ENCODE measurements around the gene PIK3R1.

The PIK3R1 gene

DNA sequence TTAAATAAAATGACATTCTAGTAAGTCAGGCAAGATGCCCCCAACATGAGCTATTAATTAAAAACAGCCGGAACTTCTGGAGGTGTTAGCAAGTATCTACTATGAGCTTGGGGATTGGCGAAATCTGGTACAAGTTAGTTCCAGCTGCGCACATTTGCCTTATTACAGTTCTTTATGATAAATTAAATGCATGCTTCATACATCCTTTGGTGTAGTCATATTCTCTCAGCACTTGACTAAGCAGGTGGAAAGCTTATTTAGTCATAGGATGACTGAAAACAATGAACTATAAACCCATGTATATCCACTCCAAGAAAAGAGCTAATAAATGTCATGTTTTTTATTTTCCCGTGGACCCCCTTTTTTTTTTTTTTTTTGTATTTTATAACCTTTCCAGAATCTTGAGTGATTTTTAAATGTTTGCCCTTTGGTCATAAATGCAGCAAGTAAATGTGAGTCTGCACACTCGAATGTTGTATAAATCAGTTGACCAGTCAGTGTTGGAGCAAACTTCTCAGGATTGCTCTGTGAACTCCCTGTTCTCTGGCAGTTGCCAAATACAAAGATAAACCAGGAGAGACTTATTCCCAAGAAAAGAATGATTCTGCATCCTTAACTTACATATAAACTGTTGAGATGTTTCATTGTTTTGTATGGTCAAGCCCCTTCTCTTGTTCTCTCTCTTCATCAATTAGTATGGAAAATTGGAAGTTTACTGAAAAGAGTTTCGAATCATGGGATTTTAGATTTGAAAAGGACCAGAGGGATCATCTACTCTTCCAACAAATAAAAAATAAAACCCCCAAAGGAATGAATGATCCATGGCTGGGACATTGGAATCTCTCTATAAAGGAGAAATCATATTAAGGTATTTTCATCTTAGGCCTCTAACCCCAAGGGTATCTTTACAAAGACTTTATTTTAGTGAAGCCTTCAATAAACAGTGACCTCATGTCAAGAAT, 38.3 kb downstream of the PIK3R1 start:
- H3K4me3 ChIP-seq (ENCODE audit: low read depth, low read length): no peak overlapping the region
- TF ChIP-seq, protein P1, sequence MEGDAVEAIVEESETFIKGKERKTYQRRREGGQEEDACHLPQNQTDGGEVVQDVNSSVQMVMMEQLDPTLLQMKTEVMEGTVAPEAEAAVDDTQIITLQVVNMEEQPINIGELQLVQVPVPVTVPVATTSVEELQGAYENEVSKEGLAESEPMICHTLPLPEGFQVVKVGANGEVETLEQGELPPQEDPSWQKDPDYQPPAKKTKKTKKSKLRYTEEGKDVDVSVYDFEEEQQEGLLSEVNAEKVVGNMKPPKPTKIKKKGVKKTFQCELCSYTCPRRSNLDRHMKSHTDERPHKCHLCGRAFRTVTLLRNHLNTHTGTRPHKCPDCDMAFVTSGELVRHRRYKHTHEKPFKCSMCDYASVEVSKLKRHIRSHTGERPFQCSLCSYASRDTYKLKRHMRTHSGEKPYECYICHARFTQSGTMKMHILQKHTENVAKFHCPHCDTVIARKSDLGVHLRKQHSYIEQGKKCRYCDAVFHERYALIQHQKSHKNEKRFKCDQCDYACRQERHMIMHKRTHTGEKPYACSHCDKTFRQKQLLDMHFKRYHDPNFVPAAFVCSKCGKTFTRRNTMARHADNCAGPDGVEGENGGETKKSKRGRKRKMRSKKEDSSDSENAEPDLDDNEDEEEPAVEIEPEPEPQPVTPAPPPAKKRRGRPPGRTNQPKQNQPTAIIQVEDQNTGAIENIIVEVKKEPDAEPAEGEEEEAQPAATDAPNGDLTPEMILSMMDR (IDR thresholded peaks at IDR 0.05; ENCODE audit: low read depth, low read length, missing control alignments): no peak
- DNase-seq (ENCODE audit: low read depth): no peak

DNA sequence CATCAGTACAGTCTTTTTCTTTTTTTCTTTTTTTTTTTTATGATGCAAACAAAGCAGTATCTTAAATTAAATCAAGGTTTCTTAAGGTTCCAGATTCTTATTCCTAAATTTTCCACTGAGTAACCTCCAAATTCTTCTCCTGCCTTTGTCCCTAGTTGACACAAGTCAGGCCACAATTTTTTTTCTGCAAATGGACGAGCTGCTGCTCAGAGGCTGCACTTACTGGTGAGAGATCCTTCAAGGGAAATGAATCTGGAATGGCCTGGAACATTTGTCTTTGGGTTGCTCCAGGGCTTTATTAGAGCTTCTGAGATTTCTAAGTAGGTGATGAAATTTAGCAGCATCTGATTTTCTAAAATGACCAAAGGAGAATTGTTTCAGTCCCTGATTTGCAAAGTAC, 39.3 kb downstream of the PIK3R1 start:
- H3K4me3 ChIP-seq (ENCODE audit: low read depth, low read length): no peak overlapping the region
- no peak for DNase-seq (ENCODE audit: low read depth)
- TF ChIP-seq, protein P1 (IDR thresholded peaks at IDR 0.05; ENCODE audit: low read depth, low read length, missing control alignments): no peak

DNA sequence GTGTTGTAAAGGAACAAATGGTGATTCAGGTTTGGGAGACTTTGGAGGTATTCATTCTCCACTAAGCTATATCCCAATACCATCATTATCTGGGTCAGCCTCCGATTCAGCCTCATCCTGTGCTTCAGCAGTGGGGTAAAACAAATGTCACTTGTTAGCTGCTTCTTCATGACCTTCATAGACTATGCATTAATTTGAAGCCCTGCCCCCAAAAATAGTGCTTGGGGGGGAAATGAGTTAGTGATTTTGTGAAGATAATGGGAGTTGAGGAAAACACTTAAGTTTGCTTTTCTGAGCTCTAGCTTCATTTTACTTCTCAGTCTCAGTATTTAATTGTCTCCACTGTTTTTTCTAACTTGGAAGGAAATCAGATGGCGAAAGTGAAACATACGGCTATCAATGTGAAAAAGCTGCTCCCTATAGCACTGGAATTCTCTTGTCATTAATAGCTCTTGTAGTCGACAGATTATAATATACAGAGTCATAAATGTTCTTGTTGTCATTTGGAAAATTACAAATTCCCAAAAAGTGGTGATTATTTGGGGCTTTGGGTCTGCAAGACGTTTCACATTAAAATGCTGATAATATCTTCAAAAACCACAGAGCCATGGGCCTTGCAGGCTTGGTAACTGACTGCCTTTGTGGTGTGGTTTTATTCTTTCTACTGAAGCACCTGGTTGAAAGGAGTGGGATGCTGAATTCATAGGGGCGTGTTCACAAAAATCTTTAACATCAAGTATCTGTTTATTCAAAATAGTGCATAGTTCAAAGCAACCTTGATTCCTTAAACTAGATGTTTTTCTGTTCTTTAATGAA, 40.0 kb downstream of the PIK3R1 start:
- no peak overlapping the region for H3K4me3 ChIP-seq (ENCODE audit: low read depth, low read length)
- DNase-seq (ENCODE audit: low read depth): no peak
- TF ChIP-seq, protein P1 (IDR thresholded peaks at IDR 0.05; ENCODE audit: low read depth, low read length, missing control alignments): no peak

DNA sequence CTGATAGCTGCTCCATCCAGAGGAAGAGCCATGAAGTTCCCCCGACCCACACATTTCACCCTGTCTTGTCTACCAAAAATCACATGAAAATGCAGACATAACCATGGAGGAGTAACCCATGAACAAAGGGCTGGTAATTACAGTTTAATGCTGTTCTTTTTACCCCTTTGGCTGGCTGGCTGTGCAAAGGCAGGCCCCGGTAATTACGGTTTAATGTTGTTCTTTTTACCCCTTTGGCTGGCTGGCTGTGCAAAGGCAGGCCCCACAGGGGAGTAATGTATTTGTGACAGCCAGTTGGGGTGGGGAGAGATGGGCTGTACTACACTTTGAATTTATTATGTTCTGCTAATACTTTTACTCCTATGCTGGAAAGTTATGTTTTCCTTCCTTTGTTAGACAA, 41.7 kb downstream of the PIK3R1 start:
- no peak overlapping the region for H3K4me3 ChIP-seq (ENCODE audit: low read depth, low read length)
- DNase-seq (ENCODE audit: low read depth): no peak
- TF ChIP-seq, protein P1 (IDR thresholded peaks at IDR 0.05; ENCODE audit: low read depth, low read length, missing control alignments): no peak

DNA sequence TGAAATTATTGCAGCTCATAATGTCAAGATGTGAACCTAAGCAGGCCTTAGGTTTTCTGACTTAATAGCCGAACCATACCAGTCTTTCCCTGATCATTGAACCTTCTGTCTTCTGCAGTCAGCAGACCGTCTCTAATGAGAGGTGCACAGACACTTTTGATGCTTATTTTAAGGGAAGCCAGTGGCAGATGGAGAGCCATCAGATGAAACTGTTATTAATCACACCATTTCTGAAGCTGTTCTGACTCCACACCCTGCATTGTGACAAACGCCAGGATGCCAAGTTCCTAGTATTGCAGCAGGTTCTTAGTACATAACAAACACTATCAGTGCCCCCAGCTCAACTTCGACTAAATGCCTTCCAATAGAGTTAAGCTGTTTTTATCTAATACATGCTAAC, 43.0 kb downstream of the PIK3R1 start:
- TF ChIP-seq, protein P1 (IDR thresholded peaks at IDR 0.05; ENCODE audit: low read depth, low read length, missing control alignments): no peak

DNA sequence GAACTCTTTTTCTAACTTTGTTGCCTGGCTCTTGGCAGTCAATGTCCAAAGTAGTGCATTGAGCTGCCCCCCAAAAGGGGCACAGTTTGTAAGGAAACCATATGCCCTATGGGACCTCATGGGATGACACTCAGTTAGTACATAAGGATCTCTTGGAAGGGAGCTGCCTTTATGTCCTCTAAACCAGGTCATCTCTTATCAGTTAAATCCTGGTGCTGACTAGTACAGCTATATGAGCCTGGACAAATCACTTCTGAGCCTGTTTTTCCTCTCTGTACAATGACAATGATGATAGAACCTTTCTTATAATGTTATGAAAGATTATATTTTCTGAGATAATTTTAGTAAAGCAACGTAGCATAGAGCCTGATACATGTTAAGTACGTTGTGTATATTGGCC, 44.1 kb downstream of the PIK3R1 start:
- H3K4me3 ChIP-seq (ENCODE audit: low read depth, low read length): no peak overlapping the region
- TF ChIP-seq, protein P1 (IDR thresholded peaks at IDR 0.05; ENCODE audit: low read depth, low read length, missing control alignments): no peak
- DNase-seq (ENCODE audit: low read depth): no peak

More for the DNA sequence above, 43.0 kb downstream of the PIK3R1 start:
- no peak for DNase-seq (ENCODE audit: low read depth)
- no peak overlapping the region for H3K4me3 ChIP-seq (ENCODE audit: low read depth, low read length)

Measured in GM12864 (cell line).